GM12874 (cell line): ENCODE results near the gene PLCB2.

ENCODE experiments used
- CTCF ChIP-seq: IDR thresholded peaks from 2 replicates; pipeline ENCODE4 v1.5.1; 2011; ENCODE audit warnings: low read depth, mild to moderate bottlenecking, control low read depth, low read length, moderate library complexity; ENCODE audit not compliant: insufficient read depth

Gene PLCB2

DNA sequence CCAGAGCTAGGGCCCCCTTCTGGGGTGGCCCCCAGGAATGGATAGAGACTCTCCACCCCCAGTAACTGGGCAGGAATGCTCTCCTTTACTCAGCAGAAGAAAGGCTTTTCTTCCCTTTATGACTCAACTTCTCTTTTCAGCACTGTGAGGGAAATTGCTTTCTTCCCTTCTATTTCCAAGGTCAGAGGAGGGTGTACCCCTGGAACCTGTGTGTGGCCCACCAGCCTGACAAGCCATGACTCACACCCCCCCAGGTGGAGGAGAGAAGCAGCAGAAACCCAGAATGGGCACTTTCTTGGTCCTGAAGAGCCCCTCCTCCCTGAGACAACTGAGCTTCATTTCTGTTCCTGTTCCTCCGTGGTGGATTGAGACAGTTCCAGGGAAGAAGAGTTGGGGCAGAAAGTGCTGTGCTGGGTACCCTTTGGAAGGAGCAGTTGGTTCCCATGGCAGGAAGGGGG, 22.2 kb downstream of the PLCB2 start:
- TF ChIP-seq CTCF: no peak

DNA sequence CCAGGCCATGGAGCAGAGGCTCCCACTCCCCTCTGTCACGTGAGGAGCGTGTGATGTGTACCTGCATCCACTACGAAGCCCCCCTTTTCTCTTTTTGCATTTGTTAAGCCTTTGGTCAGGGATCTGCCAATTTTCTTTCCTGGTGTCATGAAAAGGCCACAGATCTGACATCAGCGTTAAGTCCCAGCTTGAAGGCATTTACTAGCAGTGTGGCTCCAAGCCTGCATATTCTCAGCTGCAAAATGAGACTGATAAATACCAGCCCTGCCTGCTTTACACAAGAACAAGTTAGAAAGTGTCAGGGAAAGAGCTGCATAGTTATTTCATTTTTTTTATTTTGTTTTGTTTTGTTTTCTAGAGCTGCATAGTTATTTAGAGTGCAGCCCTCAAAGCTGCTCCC, 22.6 kb downstream of the PLCB2 start:
- TF ChIP-seq CTCF: no peak

DNA sequence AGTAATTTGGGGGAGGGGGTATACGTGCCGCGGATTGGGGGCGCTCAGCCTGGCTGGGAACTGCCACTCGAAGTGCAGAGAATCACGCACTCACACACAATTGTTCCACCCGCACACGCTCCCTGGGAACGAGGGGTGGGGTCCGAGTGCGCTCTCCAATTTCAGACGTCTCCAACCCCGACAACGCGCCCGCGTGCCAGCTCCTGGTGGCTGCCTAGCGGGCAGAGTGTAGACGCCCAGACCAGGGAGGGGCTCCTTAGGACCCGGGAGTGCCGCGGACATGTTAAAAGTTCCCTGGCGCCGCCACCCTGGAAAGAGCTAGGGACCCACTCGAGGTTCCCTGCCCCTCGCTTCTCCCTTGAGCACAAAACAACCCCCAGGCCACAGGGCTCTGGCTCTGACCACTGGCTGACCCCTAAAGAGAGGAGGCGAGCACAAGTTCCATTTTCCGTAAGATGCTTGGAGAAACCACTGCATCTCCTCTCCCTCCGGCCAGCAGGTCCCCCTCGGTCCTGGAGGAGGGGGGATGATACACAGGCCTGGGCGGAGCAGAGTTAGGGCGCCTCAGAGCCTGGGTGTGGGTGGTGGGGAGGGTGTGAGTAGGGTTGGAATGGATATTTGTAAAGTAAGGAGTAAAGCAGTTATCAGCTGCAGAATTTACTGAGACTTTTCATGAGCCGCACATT, 24.0 kb downstream of the PLCB2 start:
- TF ChIP-seq CTCF: no peak

GRCh38 chr15:40282869-40283614, 24.7 kb downstream of the PLCB2 start, which contains the start of gene ANKRD63:
TSS of gene ANKRD63 (minus strand) at chr15:40283064. CDS start at chr15:40282586, 478 bp downstream.
- TF ChIP-seq CTCF: no peak

DNA sequence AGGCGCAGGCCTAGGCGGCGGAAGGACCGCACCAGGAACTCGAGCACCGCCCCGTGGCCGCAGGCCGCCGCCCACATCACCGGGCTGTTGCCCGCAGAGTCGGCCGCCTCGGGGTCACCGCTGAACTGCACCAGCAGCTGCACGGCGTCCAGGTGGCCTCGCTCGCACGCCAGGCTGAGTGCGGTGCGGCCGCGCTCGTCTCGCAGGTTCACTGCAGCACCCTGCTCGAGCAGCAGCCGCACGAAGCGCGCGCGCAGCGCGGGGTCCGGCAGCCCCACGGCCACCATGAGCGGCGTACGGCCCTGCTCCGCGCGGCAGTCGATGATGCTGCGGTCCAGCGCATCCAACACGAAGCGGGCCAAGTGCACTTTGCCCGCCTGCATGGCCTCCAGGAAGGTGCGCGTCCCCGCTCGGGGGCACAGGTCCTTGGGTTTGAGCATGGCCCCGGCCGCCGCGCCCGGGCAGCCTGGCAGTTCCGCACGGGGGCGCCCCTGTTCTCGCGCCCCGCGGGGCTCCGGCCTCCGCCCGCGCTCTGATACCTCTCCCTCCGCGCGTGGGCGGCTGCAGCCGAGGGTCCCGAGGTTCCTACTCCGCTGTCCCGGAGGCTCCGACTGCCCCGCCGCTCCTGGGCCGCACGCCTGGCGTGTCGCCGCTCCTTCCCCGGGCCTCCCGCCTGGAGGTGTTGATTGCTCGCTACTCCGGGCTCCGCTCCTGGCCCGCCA, 25.4 kb downstream of the PLCB2 start:
- peak; percentile 74 for TF ChIP-seq CTCF

GRCh38 chr15:40281801-40282146, 26.0 kb downstream of the PLCB2 start:
- TF ChIP-seq CTCF: no peak

- no peak for TF ChIP-seq CTCF
Measured at GRCh38 chr15:40281057-40281800, 26.5 kb downstream of the PLCB2 start.
